Chondrocyte (in vitro differentiated cells): Measurements from ENCODE around the gene ZNF407. TPM values are rescaled to one million over a fixed set of nuclear protein-coding genes. Genes with fewer than 3 reads are reported as not detected.

Experiments
- DNase-seq: peaks from one replicate; pipeline ENCODE4 v3.0.0; 2021; ENCODE audit warnings: mixed read lengths, low spot score
- H3K27ac Mint-ChIP-seq: one replicate; pipeline ENCODE4 v1.8.0; 2021; ENCODE audit warnings: mild to moderate bottlenecking, moderate library complexity, mixed read lengths; ENCODE audit not compliant: unreplicated experiment
- H3K27me3 Mint-ChIP-seq: 2 replicates; pipeline ENCODE4 v1.8.0; 2021; ENCODE audit warnings: low read depth, mixed read lengths
- H3K36me3 Mint-ChIP-seq: 2 replicates; pipeline ENCODE4 v1.8.0; 2021; ENCODE audit warnings: low read depth, mixed read lengths
- H3K4me1 Mint-ChIP-seq: 2 replicates; pipeline ENCODE4 v1.8.0; 2021; ENCODE audit warnings: low read depth, mild to moderate bottlenecking, mixed read lengths
- H3K4me3 Mint-ChIP-seq: one replicate; pipeline ENCODE4 v1.8.0; 2021; ENCODE audit warnings: mild to moderate bottlenecking, moderate library complexity, mixed read lengths; ENCODE audit not compliant: unreplicated experiment
- H3K9me3 Mint-ChIP-seq: 2 replicates; pipeline ENCODE4 v1.8.0; 2021; ENCODE audit warnings: low read depth, mixed read lengths
- CTCF ChIP-seq: fragments of 200-600 bp; sonication (generic); IDR thresholded peaks from 2 replicates; pipeline ENCODE4 v1.5.0; 2021; ENCODE audit warnings: antibody characterized with exemption, mild to moderate bottlenecking, moderate library complexity
- total RNA-seq: library from RNA; stranded (reverse); gene quantifications from 3 replicates; pipeline ENCODE4 v1.2.1, GENCODE V29; 2021

The ZNF407 gene
- total RNA-seq, 1 donor from 2014 or later: 10.4 TPM

- H3K4me1 Mint-ChIP-seq: peaks cover 16% of the 10 kb centered on the region
- H3K9me3 Mint-ChIP-seq: no peaks in the 10 kb centered on the region
- peaks cover 2% of the 10 kb centered on the region for H3K36me3 Mint-ChIP-seq
- no peaks in the 10 kb centered on the region for H3K27me3 Mint-ChIP-seq
- no peak for DNase-seq
- peak overlapping the region; percentile 76 for H3K27ac Mint-ChIP-seq
- no peak overlapping the region for H3K4me3 Mint-ChIP-seq
- no peak for TF ChIP-seq CTCF
Measured at GRCh38 chr18:74806700-74807416, 209.2 kb downstream of the ZNF407 start.

- Mint-ChIP-seq H3K27me3 (no peaks in the 10 kb centered on the region), H3K36me3 (peaks cover 2% of the 10 kb centered on the region), H3K4me3 (no peak overlapping the region), H3K27ac (no peak overlapping the region), H3K4me1 (peaks cover 11% of the 10 kb centered on the region), H3K9me3 (no peaks in the 10 kb centered on the region)
- no peak for DNase-seq
- no peak for TF ChIP-seq CTCF
Measured at GRCh38 chr18:74817576-74817975, 219.9 kb downstream of the ZNF407 start.

- Mint-ChIP-seq H3K4me1 (peaks cover 11% of the 10 kb centered on the region), H3K4me3 (no peak overlapping the region), H3K27ac (no peak overlapping the region), H3K27me3 (no peaks in the 10 kb centered on the region), H3K36me3 (peaks cover 6% of the 10 kb centered on the region), H3K9me3 (no peaks in the 10 kb centered on the region)
- no peak for DNase-seq
- peak; percentile 11 for TF ChIP-seq CTCF
Measured at GRCh38 chr18:74818516-74819175, 221.0 kb downstream of the ZNF407 start.

- no peak for DNase-seq
- Mint-ChIP-seq H3K4me3 (no peak overlapping the region), H3K27ac (no peak overlapping the region), H3K4me1 (peaks cover 11% of the 10 kb centered on the region), H3K27me3 (no peaks in the 10 kb centered on the region), H3K36me3 (peaks cover 10% of the 10 kb centered on the region), H3K9me3 (no peaks in the 10 kb centered on the region)
- peak; percentile 70 for TF ChIP-seq CTCF
Measured at GRCh38 chr18:74819433-74820059, 221.9 kb downstream of the ZNF407 start.

GRCh38 chr18:74820160-74820780 lies 222.6 kb downstream of the ZNF407 start:
- TF ChIP-seq CTCF: no peak
- Mint-ChIP-seq H3K27ac (no peak overlapping the region), H3K9me3 (no peaks in the 10 kb centered on the region), H3K4me3 (no peak overlapping the region), H3K27me3 (no peaks in the 10 kb centered on the region), H3K4me1 (peaks cover 11% of the 10 kb centered on the region), H3K36me3 (peaks cover 9% of the 10 kb centered on the region)
- DNase-seq: no peak
